Measurements from ENCODE around the gene PAAF1. TPM values are rescaled to one million over a fixed set of nuclear protein-coding genes. Genes with fewer than 3 reads are reported as not detected.
A peak's percentile ranks its signal among the peaks of the same experiment; 100 is the strongest.

The PAAF1 gene
- total and polyA plus RNA-seq, 2 donors from 2014 or later, result 18.2 to 31.4 TPM

GRCh38 chr11:73913472-73913871 is 36.7 kb downstream of the PAAF1 start:
- Histone ChIP-seq H3K4me1 (ENCODE audit: control insufficient read depth in 2 of 3, insufficient read depth in 2 of 3, low read depth in 1 of 3, low read length in 3 of 3) (no peaks in the 10 kb centered on the region), H3K4me3 (ENCODE audit: low read length in 3 of 3) (no peak overlapping the region), H3K27ac (ENCODE audit: low read depth in 2 of 2, low read length in 2 of 2) (peak overlapping the region in 1 of 2 donors; percentile 4), H3K36me3 (ENCODE audit: control insufficient read depth in 2 of 3, insufficient read depth in 3 of 3, low read length in 3 of 3) (peaks cover 2 to 32% (median 13%) of the 10 kb centered on the region in 3 donors), H3K27me3 (ENCODE audit: control insufficient read depth, insufficient read depth, low read length) (no peaks in the 10 kb centered on the region), H3K9me3 (ENCODE audit: control insufficient read depth in 2 of 3, insufficient read depth in 1 of 3, low read length in 3 of 3) (no peaks in the 10 kb centered on the region), H3K9ac (ENCODE audit: low read length in 3 of 3) (no peak overlapping the region)
- no peak for FAIRE-seq
- intact Hi-C loops (cut with DNase I), result no loop called here
- no peak for TF ChIP-seq CTCF (IDR thresholded peaks at IDR 0.05; ENCODE audit: borderline replicate concordance, extremely low read depth, insufficient read depth)
- no peak for DNase-seq

DNA sequence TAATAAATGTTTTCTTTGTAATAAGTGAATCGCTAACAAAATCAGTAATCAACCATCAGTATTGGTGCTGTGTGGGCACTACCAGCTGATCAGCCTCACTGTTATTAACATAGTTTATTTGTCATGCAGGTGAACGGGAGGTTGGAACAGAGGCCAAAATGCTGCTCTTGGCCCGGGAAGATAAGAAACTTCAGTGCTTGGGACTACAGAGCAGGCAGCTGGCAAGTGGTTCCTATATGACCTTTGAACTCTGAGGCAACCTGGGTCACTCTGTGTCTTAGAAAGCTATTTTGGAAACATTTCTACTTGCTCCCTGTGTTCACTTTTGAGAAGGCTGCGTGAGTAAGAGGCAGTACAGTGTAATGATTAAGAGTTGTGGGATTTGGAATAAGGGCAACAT is 37.5 kb downstream of the PAAF1 start:
- H3K4me3 ChIP-seq (ENCODE audit: low read length in 3 of 3), result no peak overlapping the region
- peaks cover 9 to 37% (median 17%) of the 10 kb centered on the region in 3 donors for H3K36me3 ChIP-seq (ENCODE audit: control insufficient read depth in 2 of 3, insufficient read depth in 3 of 3, low read length in 3 of 3)
- intact Hi-C loops (cut with DNase I), result no loop called here
- TF ChIP-seq CTCF (IDR thresholded peaks at IDR 0.05; ENCODE audit: borderline replicate concordance, extremely low read depth, insufficient read depth), result no peak
- H3K9me3 ChIP-seq (ENCODE audit: control insufficient read depth in 2 of 3, insufficient read depth in 1 of 3, low read length in 3 of 3), result no peaks in the 10 kb centered on the region
- no peak overlapping the region for H3K9ac ChIP-seq (ENCODE audit: low read length in 3 of 3)
- no peaks in the 10 kb centered on the region for H3K27me3 ChIP-seq (ENCODE audit: control insufficient read depth, insufficient read depth, low read length)
- no peak for FAIRE-seq
- no peak overlapping the region for H3K27ac ChIP-seq (ENCODE audit: low read depth in 2 of 2, low read length in 2 of 2)
- no peak for DNase-seq
- H3K4me1 ChIP-seq (ENCODE audit: control insufficient read depth in 2 of 3, insufficient read depth in 2 of 3, low read depth in 1 of 3, low read length in 3 of 3), result no peaks in the 10 kb centered on the region

- no peak overlapping the region for H3K4me3 ChIP-seq (ENCODE audit: low read length in 3 of 3)
- intact Hi-C loops (cut with DNase I), result no loop called here
- H3K9ac ChIP-seq (ENCODE audit: low read length in 3 of 3), result no peak overlapping the region
- H3K9me3 ChIP-seq (ENCODE audit: control insufficient read depth in 2 of 3, insufficient read depth in 1 of 3, low read length in 3 of 3), result no peaks in the 10 kb centered on the region
- H3K36me3 ChIP-seq (ENCODE audit: control insufficient read depth in 2 of 3, insufficient read depth in 3 of 3, low read length in 3 of 3), result peaks cover 11 to 27% (median 16%) of the 10 kb centered on the region in 3 donors
- H3K27ac ChIP-seq (ENCODE audit: low read depth in 2 of 2, low read length in 2 of 2), result peak overlapping the region in 1 of 2 donors; percentile 35
- TF ChIP-seq CTCF (IDR thresholded peaks at IDR 0.05; ENCODE audit: borderline replicate concordance, extremely low read depth, insufficient read depth), result no peak
- H3K27me3 ChIP-seq (ENCODE audit: control insufficient read depth, insufficient read depth, low read length), result no peaks in the 10 kb centered on the region
- peak; percentile 44 for FAIRE-seq
- no peaks in the 10 kb centered on the region for H3K4me1 ChIP-seq (ENCODE audit: control insufficient read depth in 2 of 3, insufficient read depth in 2 of 3, low read depth in 1 of 3, low read length in 3 of 3)
- no peak for DNase-seq
These were observed 39.6 kb downstream of the PAAF1 start for GRCh38 chr11:73916435-73916834.

GRCh38 chr11:73921180-73921579 is 44.4 kb downstream of the PAAF1 start:
- Histone ChIP-seq H3K27me3 (ENCODE audit: control insufficient read depth, insufficient read depth, low read length) (no peaks in the 10 kb centered on the region), H3K27ac (ENCODE audit: low read depth in 2 of 2, low read length in 2 of 2) (no peak overlapping the region), H3K9me3 (ENCODE audit: control insufficient read depth in 2 of 3, insufficient read depth in 1 of 3, low read length in 3 of 3) (no peaks in the 10 kb centered on the region), H3K4me1 (ENCODE audit: control insufficient read depth in 2 of 3, insufficient read depth in 2 of 3, low read depth in 1 of 3, low read length in 3 of 3) (no peaks in the 10 kb centered on the region), H3K9ac (ENCODE audit: low read length in 3 of 3) (no peak overlapping the region), H3K4me3 (ENCODE audit: low read length in 3 of 3) (no peak overlapping the region), H3K36me3 (ENCODE audit: control insufficient read depth in 2 of 3, insufficient read depth in 3 of 3, low read length in 3 of 3) (peaks cover 10 to 21% (median 16%) of the 10 kb centered on the region in 3 donors)
- no peak for DNase-seq
- intact Hi-C loops (cut with DNase I), result no loop called here
- no peak for TF ChIP-seq CTCF (IDR thresholded peaks at IDR 0.05; ENCODE audit: borderline replicate concordance, extremely low read depth, insufficient read depth)
- FAIRE-seq, result no peak

Data from kidney (tissue), 14 donors.